Left kidney (tissue), 2 donors: Measurements from ENCODE around the gene BCOR. TPM values are rescaled to one million over a fixed set of nuclear protein-coding genes. Genes with fewer than 3 reads are reported as not detected.

Experiments
- DNase-seq: peaks from one replicate; pipeline ENCODE4 v3.0.0-alpha.2; 2013
- polyA plus RNA-seq: library from polyadenylated mRNA; unstranded; fragments of 120-200 nt; gene quantifications from one replicate; pipeline ENCODE4 v1.2.1, GENCODE V29; 2013; ENCODE audit not compliant: insufficient read length

The BCOR gene
- polyA plus RNA-seq, 1 donor: 53.4 TPM

GRCh38 chrX:40005292-40006011 is 92.3 kb downstream of the BCOR start:
- no peak for DNase-seq

GRCh38 chrX:40004921-40005291 is 92.9 kb downstream of the BCOR start:
- no peak for DNase-seq

GRCh38 chrX:40004246-40004535 is 93.6 kb downstream of the BCOR start:
- no peak for DNase-seq

GRCh38 chrX:40003428-40004245 is 94.1 kb downstream of the BCOR start:
- no peak for DNase-seq

- DNase-seq: no peak
Measured at GRCh38 chrX:40003071-40003427, 94.7 kb downstream of the BCOR start.
